ENCODE measurements around the gene CDC25A. TPM values are rescaled to one million over a fixed set of nuclear protein-coding genes. Genes with fewer than 3 reads are reported as not detected.

CDC25A gene
- total and polyA plus RNA-seq, 2 of the 13 experiments (the other 11 are each of a cell fraction or from before 2014, with no cell fraction given), result 7.9 to 45.4 TPM

- TF ChIP-seq ATF3 (CRISPR knock-in tag; IDR thresholded peaks at IDR 0.05) (no peak), ZNF605 (CRISPR knock-in tag; IDR thresholded peaks at IDR 0.05) (no peak), RBFOX2 (IDR thresholded peaks at IDR 0.05; ENCODE audit: low read depth, low read length) (peak; percentile 61), SALL2 (CRISPR knock-in tag; IDR thresholded peaks at IDR 0.05) (peak; percentile 82; the same call in 1 of the 2 replicates), YEATS2 (CRISPR knock-in tag; IDR thresholded peaks at IDR 0.05; ENCODE audit: borderline replicate concordance) (0 out of 2 replicates have a peak, but pooled peaks have one; percentile 10), MXD1 (CRISPR knock-in tag; IDR thresholded peaks at IDR 0.05) (peak; percentile 4; the same call in 1 of the 2 replicates), ZNF367 (CRISPR knock-in tag; IDR thresholded peaks at IDR 0.05; ENCODE audit: borderline replicate concordance) (peak; percentile 22; the same call in 1 of the 2 replicates), YY1 (IDR thresholded peaks at IDR 0.05; ENCODE audit: insufficient read depth, insufficient replicate concordance, low read depth, low read length) (peak; percentile 16), KLF6 (CRISPR knock-in tag; IDR thresholded peaks at IDR 0.05) (no peak), NKX3-1 (CRISPR knock-in tag; IDR thresholded peaks at IDR 0.05) (no peak), CCDC6 (CRISPR knock-in tag; IDR thresholded peaks at IDR 0.05) (0 out of 2 replicates have a peak, but pooled peaks have one; percentile 17), NFATC3 (CRISPR knock-in tag; IDR thresholded peaks at IDR 0.05) (no peak), TBX2 (CRISPR knock-in tag; IDR thresholded peaks at IDR 0.05; ENCODE audit: borderline replicate concordance) (peak; percentile 41), ZNF296 (CRISPR knock-in tag; conservative IDR thresholded peaks at IDR 0.05) (no peak), KDM5A (IDR thresholded peaks at IDR 0.05; ENCODE audit: borderline replicate concordance, low read length) (peak; percentile 53; the same call in 1 of the 2 replicates)
- TF ChIP-seq, protein P1, sequence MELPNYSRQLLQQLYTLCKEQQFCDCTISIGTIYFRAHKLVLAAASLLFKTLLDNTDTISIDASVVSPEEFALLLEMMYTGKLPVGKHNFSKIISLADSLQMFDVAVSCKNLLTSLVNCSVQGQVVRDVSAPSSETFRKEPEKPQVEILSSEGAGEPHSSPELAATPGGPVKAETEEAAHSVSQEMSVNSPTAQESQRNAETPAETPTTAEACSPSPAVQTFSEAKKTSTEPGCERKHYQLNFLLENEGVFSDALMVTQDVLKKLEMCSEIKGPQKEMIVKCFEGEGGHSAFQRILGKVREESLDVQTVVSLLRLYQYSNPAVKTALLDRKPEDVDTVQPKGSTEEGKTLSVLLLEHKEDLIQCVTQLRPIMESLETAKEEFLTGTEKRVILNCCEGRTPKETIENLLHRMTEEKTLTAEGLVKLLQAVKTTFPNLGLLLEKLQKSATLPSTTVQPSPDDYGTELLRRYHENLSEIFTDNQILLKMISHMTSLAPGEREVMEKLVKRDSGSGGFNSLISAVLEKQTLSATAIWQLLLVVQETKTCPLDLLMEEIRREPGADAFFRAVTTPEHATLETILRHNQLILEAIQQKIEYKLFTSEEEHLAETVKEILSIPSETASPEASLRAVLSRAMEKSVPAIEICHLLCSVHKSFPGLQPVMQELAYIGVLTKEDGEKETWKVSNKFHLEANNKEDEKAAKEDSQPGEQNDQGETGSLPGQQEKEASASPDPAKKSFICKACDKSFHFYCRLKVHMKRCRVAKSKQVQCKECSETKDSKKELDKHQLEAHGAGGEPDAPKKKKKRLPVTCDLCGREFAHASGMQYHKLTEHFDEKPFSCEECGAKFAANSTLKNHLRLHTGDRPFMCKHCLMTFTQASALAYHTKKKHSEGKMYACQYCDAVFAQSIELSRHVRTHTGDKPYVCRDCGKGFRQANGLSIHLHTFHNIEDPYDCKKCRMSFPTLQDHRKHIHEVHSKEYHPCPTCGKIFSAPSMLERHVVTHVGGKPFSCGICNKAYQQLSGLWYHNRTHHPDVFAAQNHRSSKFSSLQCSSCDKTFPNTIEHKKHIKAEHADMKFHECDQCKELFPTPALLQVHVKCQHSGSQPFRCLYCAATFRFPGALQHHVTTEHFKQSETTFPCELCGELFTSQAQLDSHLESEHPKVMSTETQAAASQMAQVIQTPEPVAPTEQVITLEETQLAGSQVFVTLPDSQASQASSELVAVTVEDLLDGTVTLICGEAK (IDR thresholded peaks at IDR 0.05), result no peak
- TF ChIP-seq, protein P1 (CRISPR knock-in tag; IDR thresholded peaks at IDR 0.05), result peak; percentile 58; the same call in 1 of the 2 replicates
- TF ChIP-seq, protein P2, sequence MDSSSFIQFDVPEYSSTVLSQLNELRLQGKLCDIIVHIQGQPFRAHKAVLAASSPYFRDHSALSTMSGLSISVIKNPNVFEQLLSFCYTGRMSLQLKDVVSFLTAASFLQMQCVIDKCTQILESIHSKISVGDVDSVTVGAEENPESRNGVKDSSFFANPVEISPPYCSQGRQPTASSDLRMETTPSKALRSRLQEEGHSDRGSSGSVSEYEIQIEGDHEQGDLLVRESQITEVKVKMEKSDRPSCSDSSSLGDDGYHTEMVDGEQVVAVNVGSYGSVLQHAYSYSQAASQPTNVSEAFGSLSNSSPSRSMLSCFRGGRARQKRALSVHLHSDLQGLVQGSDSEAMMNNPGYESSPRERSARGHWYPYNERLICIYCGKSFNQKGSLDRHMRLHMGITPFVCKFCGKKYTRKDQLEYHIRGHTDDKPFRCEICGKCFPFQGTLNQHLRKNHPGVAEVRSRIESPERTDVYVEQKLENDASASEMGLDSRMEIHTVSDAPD (CRISPR knock-in tag; IDR thresholded peaks at IDR 0.05), result no peak
Observed at GRCh38 chr3:48187579-48188265, 495 bp downstream of the CDC25A start (continued).
